SK-N-SH (cell line): Measurements from ENCODE around the gene PRSS36. TPM values are rescaled to one million over a fixed set of nuclear protein-coding genes. Genes with fewer than 3 reads are reported as not detected.
"Not testable (repeated sequence)": the region's sequence is repeated elsewhere in the genome, so short reads cannot be mapped to it uniquely, and the experiment has no call there.

Experiments
- CTCF ChIA-PET: fragments of 300-600, 350-600 bp; formaldehyde crosslinking; extraction: SDS; loops from one replicate; lab custom pipeline; 2021; lab: Yijun Ruan, JAX
- POLR2A ChIA-PET: fragments of 350-600 bp; sonication (Branson Sonifier 250); formaldehyde crosslinking; extraction: SDS; loops from one replicate; lab custom pipeline; 2020; ENCODE audit warnings: antibody characterized with exemption, inconsistent platforms; lab: Yijun Ruan, JAX
- DNase-seq: peaks from one replicate; pipeline ENCODE4 v3.0.0; 2012
- H2AFZ ChIP-seq: fragments of 200-600 bp; sonication (generic); 2 replicates; pipeline ENCODE4 v1.8.1; 2016; ENCODE audit warnings: antibody characterized with exemption, mild to moderate bottlenecking, low read depth
- H3F3A ChIP-seq: fragments of 200-600 bp; sonication (generic); replicated peaks from 2 replicates; pipeline ENCODE3; 2016; ENCODE audit warnings: antibody characterized with exemption, mild to moderate bottlenecking; ENCODE audit not compliant: insufficient read depth
- H3K27ac ChIP-seq, 2 experiments: fragments of 200-500 bp in 1 of 2; fragments of 200-600 bp in 1 of 2; sonication (Bioruptor generic) in 1 of 2; sonication (generic), shearing (Covaris generic) in 1 of 2; 2 replicates each; pipeline versions ENCODE4 v1.5.1 to v1.6.1; 2014 to 2016; ENCODE audit warnings: low read depth in 2 of 2, inconsistent platforms in 1 of 2, low read length in 1 of 2, mild to moderate bottlenecking in 1 of 2, mixed read lengths in 1 of 2
- H3K27me3 ChIP-seq: fragments of 200-600 bp; sonication (generic), shearing (Covaris generic); 2 replicates; pipeline ENCODE4 v1.6.1; 2016; ENCODE audit warnings: mixed run types; ENCODE audit not compliant: insufficient read depth
- H3K36me3 ChIP-seq, 2 experiments: fragments of 200-500 bp in 1 of 2; fragments of 200-600 bp in 1 of 2; sonication (Bioruptor generic) in 1 of 2; sonication (generic) in 1 of 2; replicated peaks in 1 of 2; 2 replicates each; pipeline versions ENCODE3 to v1.5.1; 2014 to 2016; ENCODE audit warnings: low read length in 1 of 2, mild to moderate bottlenecking in 1 of 2; ENCODE audit not compliant: insufficient read depth in 2 of 2, control insufficient read depth in 1 of 2
- H3K4me1 ChIP-seq, 2 experiments: fragments of 200-500 bp in 1 of 2; fragments of 200-600 bp in 1 of 2; sonication (Bioruptor generic) in 1 of 2; sonication (generic), shearing (Covaris generic) in 1 of 2; 2 replicates each; pipeline versions ENCODE4 v1.5.1 to v1.6.1; 2014 to 2016; ENCODE audit warnings: low read depth in 1 of 2, low read length in 1 of 2, mixed run types in 1 of 2; ENCODE audit not compliant: insufficient read depth in 2 of 2, control insufficient read depth in 1 of 2
- H3K4me2 ChIP-seq: fragments of 200-600 bp; sonication (generic), shearing (Covaris generic); 2 replicates; pipeline ENCODE4 v1.6.1; 2017; ENCODE audit warnings: mixed run types
- H3K4me3 ChIP-seq, 2 experiments: fragments of 200-500 bp in 1 of 2; fragments of 200-600 bp in 1 of 2; sonication (Bioruptor generic) in 1 of 2; sonication (generic), shearing (Covaris generic) in 1 of 2; 2 replicates each; pipeline versions ENCODE4 v1.5.1 to v1.8.1; 2014 to 2016; ENCODE audit warnings: low read depth in 2 of 2, inconsistent platforms in 1 of 2, low read length in 1 of 2, mild to moderate bottlenecking in 1 of 2, mixed read lengths in 1 of 2, moderate library complexity in 1 of 2
- H3K79me2 ChIP-seq: fragments of 200-600 bp; sonication (generic); 2 replicates; pipeline ENCODE4 v1.8.1; 2017; ENCODE audit warnings: mild to moderate bottlenecking; ENCODE audit not compliant: insufficient read depth
- H3K9ac ChIP-seq: fragments of 200-600 bp; sonication (generic); 2 replicates; pipeline ENCODE4 v1.6.1; 2017; ENCODE audit warnings: mixed run types
- H3K9me2 ChIP-seq: fragments of 200-600 bp; sonication (generic); 2 replicates; pipeline ENCODE4 v1.6.1; 2017; ENCODE audit warnings: mixed run types
- H3K9me3 ChIP-seq: fragments of 200-600 bp; sonication (generic); 2 replicates; pipeline ENCODE4 v1.6.1; 2017; ENCODE audit warnings: mixed run types, mild to moderate bottlenecking, moderate library complexity
- H4K20me1 ChIP-seq: fragments of 200-600 bp; sonication (generic); 2 replicates; pipeline ENCODE4 v1.6.1; 2017; ENCODE audit warnings: mild to moderate bottlenecking, mixed run types; ENCODE audit not compliant: insufficient read depth
- CHD2 ChIP-seq: fragments of 150-350 bp; IDR thresholded peaks from 2 replicates; pipeline ENCODE4 v1.6.1; 2018; ENCODE audit warnings: low read length; ENCODE audit not compliant: partially characterized antibody
- CTCF ChIP-seq: fragments of 200-600 bp; sonication (generic); IDR thresholded peaks from 2 replicates; pipeline ENCODE4 v1.6.1; 2017; ENCODE audit warnings: antibody characterized with exemption, mild to moderate bottlenecking, moderate library complexity
- FOXM1 ChIP-seq: IDR thresholded peaks from 2 replicates; pipeline ENCODE4 v1.4.0; 2012; ENCODE audit warnings: low read depth, mild to moderate bottlenecking
- IRF3 ChIP-seq: fragments of 150-350 bp; IDR thresholded peaks from 2 replicates; pipeline ENCODE4 v1.6.1; 2016; ENCODE audit warnings: mild to moderate bottlenecking, low read depth, low read length
- MAX ChIP-seq: IDR thresholded peaks from 2 replicates; pipeline ENCODE4 v1.4.0; 2012; ENCODE audit warnings: low read depth
- MEF2A ChIP-seq: IDR thresholded peaks from 2 replicates; pipeline ENCODE4 v1.4.0; 2012; ENCODE audit warnings: low read depth, borderline replicate concordance
- MXI1 ChIP-seq: IDR thresholded peaks from 2 replicates; pipeline ENCODE4 v1.6.1; 2012; ENCODE audit warnings: mild to moderate bottlenecking, low read depth, low read length, improper control_type of control experiment
- RAD21 ChIP-seq: IDR thresholded peaks from 2 replicates; pipeline ENCODE4 v1.6.1; 2012; ENCODE audit warnings: mild to moderate bottlenecking, low read length
- RCOR1 ChIP-seq: fragments of 150-350 bp; IDR thresholded peaks from 2 replicates; pipeline ENCODE4 v1.6.1; 2017; ENCODE audit warnings: antibody characterized with exemption, low read length
- RXRA ChIP-seq: IDR thresholded peaks from 2 replicates; pipeline ENCODE4 v1.4.0; 2012; ENCODE audit warnings: low read depth, mild to moderate bottlenecking, borderline replicate concordance
- SMC3 ChIP-seq: IDR thresholded peaks from 2 replicates; pipeline ENCODE4 v1.6.1; 2012; ENCODE audit warnings: low read depth, low read length, improper control_type of control experiment
- USF2 ChIP-seq: fragments of 150-350 bp; IDR thresholded peaks from 2 replicates; pipeline ENCODE4 v1.6.1; 2017; ENCODE audit warnings: antibody characterized with exemption, low read length, low read depth, borderline replicate concordance
- WGBS: methylation state at CpG from one replicate; pipeline ENCODE4 v1.1.6; 2017; ENCODE audit warnings: low lambda C conversion rate; 5-methylcytosine and 5-hydroxymethylcytosine counted together
- polyA plus RNA-seq, 3 experiments: library from polyadenylated mRNA; depleted of rRNA; stranded (reverse); fragments of >200 nt; gene quantifications; 2 replicates each; pipeline ENCODE4 v1.2.3, GENCODE V29; 2012

Gene PRSS36
- polyA plus RNA-seq, 1 of the 3 experiments (the other 2 are of a cell fraction): 0.49 TPM

GRCh38 chr16:31196324-31197088 is 46.6 kb upstream of the PRSS36 start (continued):
- no peak for TF ChIP-seq FOXM1
- no peak for TF ChIP-seq USF2
- no peak for TF ChIP-seq RAD21
- no peak for TF ChIP-seq MEF2A
- TF ChIP-seq CHD2: no peak
- TF ChIP-seq CTCF: no peak
- TF ChIP-seq RXRA: no peak
- TF ChIP-seq IRF3: no peak

GRCh38 chr16:31195861-31196260 is 46.0 kb upstream of the PRSS36 start:
- not testable (repeated sequence) for H3K4me3 ChIP-seq, H3K9me3 ChIP-seq, H3K4me1 ChIP-seq, H3K9me2 ChIP-seq, H2AFZ ChIP-seq, H3K27me3 ChIP-seq, H3K9ac ChIP-seq, H3K4me2 ChIP-seq, DNase-seq, H3K27ac ChIP-seq
- Histone ChIP-seq H3K36me3 (peaks cover 50 to 56% of the 10 kb centered on the region in 2 experiments), H3F3A (peaks cover 84% of the 10 kb centered on the region), H4K20me1 (peaks cover 97% of the 10 kb centered on the region), H3K79me2 (peaks cover 25% of the 10 kb centered on the region; the same call in 1 of the 2 replicates)
- WGBS: 94% methylated on average over 11 of the region's 11 CpGs
- ChIA-PET POLR2A (interaction anchor here (0.7 kb wide), 1 partner anchor 15 kb away, joined by 3 read pairs; no protein-coding TSS in a partner anchor), CTCF (interaction anchor here (1.1 kb wide), 1 partner anchor 12 kb away, joined by 4 read pairs; no protein-coding TSS in a partner anchor)

GRCh38 chr16:31194898-31195297 is 45.0 kb upstream of the PRSS36 start:
- peaks cover 99% of the 10 kb centered on the region for H4K20me1 ChIP-seq
- 88% methylated on average over 7 of the region's 7 CpGs for WGBS
- peaks cover 81% of the 10 kb centered on the region for H3F3A ChIP-seq
- no peaks in the 10 kb centered on the region for H3K9me2 ChIP-seq
- H2AFZ ChIP-seq: no peak overlapping the region
- no peaks in the 10 kb centered on the region for H3K9me3 ChIP-seq
- CTCF ChIA-PET: no interaction called here
- peaks cover 59 to 65% of the 10 kb centered on the region in 2 experiments for H3K36me3 ChIP-seq
- no peak overlapping the region for H3K4me3 ChIP-seq
- no peak overlapping the region for H3K27ac ChIP-seq
- no peaks in the 10 kb centered on the region for H3K27me3 ChIP-seq
- H3K4me1 ChIP-seq: no peaks in the 10 kb centered on the region
- peaks cover 33% of the 10 kb centered on the region; the same call in 1 of the 2 replicates for H3K79me2 ChIP-seq
- POLR2A ChIA-PET: no interaction called here
- TF ChIP-seq MAX: no peak
- TF ChIP-seq SMC3: no peak
- TF ChIP-seq RCOR1: no peak
- no peak for TF ChIP-seq MXI1
- TF ChIP-seq, all 33 proteins: peak for 0
- Histone ChIP-seq H3K4me2 (no peak overlapping the region), H3K9ac (no peak overlapping the region)
- DNase-seq: no peak
